SK-N-SH (cell line): Measurements from ENCODE around the gene HOXC13.

ENCODE experiments used
- CTCF ChIP-seq: fragments of 200-600 bp; sonication (generic); IDR thresholded peaks from 2 replicates; pipeline ENCODE4 v1.6.1; 2017; ENCODE audit warnings: antibody characterized with exemption, mild to moderate bottlenecking, moderate library complexity
- FOSL2 ChIP-seq: IDR thresholded peaks from 2 replicates; pipeline ENCODE4 v1.4.0; 2012; ENCODE audit warnings: low read depth, mild to moderate bottlenecking, moderate library complexity, borderline replicate concordance
- MAX ChIP-seq: IDR thresholded peaks from 2 replicates; pipeline ENCODE4 v1.4.0; 2012; ENCODE audit warnings: low read depth
- RAD21 ChIP-seq: IDR thresholded peaks from 2 replicates; pipeline ENCODE4 v1.6.1; 2012; ENCODE audit warnings: mild to moderate bottlenecking, low read length
- TCF12 ChIP-seq: IDR thresholded peaks from 2 replicates; pipeline ENCODE4 v1.4.0; 2012

- TF ChIP-seq FOSL2: no peak
- no peak for TF ChIP-seq RAD21
- no peak for TF ChIP-seq TCF12
- TF ChIP-seq MAX: no peak
- TF ChIP-seq CTCF: no peak
Observed at GRCh38 chr12:53940443-53941014, 1.9 kb downstream of the HOXC13 start.
